ENCODE data around the gene CD300C.
"Not testable (repeated sequence)": the region's sequence is repeated elsewhere in the genome, so short reads cannot be mapped to it uniquely, and the experiment has no call there.

The CD300C gene

GRCh38 chr17:74503949-74504348 lies 42.0 kb downstream of the CD300C start:
- DNase-seq = not testable (repeated sequence)

GRCh38 chr17:74502861-74503260 lies 43.1 kb downstream of the CD300C start:
- no peak for DNase-seq

GRCh38 chr17:74499992-74500391 lies 45.9 kb downstream of the CD300C start:
- DNase-seq = no peak

- no peak for DNase-seq
Measured at GRCh38 chr17:74497471-74497870, 48.4 kb downstream of the CD300C start.

- DNase-seq = peak; percentile 74
Measured at GRCh38 chr17:74493331-74493833, 52.5 kb downstream of the CD300C start.

GRCh38 chr17:74491626-74492025 lies 54.3 kb downstream of the CD300C start:
- DNase-seq = no peak
